ENCODE results near the gene RYR3. TPM values are rescaled to one million over a fixed set of nuclear protein-coding genes. Genes with fewer than 3 reads are reported as not detected.

Gene RYR3
- total RNA-seq, 6 experiments from 2014 or later, result not detected

DNA sequence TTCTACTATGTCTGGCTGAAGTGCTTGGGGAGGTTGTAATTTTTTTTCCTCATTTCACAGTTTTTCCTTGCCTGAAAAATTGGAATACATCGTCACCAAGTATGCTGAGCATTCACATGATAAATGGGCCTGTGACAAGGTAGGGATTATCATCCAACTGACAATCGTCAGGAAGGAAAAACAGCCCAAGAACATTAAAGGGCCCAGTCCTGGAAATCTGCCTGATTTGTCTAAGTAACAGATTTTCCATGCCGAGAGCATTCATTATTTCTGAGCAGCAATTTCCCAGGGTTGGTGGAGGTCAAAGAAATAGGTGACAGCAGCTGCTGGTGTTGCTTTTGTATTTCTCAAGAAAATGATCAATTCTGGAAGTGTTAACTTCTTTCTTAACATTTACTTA is 431.5 kb downstream of the RYR3 start:
- H3K36me3 Mint-ChIP-seq (ENCODE audit: low read depth), result no peaks in the 10 kb centered on the region
- no peak overlapping the region for H3K4me3 Mint-ChIP-seq
- no peak for DNase-seq
- peaks cover 17% of the 10 kb centered on the region for H3K4me1 Mint-ChIP-seq (ENCODE audit: low read depth)
- TF ChIP-seq, protein P1, sequence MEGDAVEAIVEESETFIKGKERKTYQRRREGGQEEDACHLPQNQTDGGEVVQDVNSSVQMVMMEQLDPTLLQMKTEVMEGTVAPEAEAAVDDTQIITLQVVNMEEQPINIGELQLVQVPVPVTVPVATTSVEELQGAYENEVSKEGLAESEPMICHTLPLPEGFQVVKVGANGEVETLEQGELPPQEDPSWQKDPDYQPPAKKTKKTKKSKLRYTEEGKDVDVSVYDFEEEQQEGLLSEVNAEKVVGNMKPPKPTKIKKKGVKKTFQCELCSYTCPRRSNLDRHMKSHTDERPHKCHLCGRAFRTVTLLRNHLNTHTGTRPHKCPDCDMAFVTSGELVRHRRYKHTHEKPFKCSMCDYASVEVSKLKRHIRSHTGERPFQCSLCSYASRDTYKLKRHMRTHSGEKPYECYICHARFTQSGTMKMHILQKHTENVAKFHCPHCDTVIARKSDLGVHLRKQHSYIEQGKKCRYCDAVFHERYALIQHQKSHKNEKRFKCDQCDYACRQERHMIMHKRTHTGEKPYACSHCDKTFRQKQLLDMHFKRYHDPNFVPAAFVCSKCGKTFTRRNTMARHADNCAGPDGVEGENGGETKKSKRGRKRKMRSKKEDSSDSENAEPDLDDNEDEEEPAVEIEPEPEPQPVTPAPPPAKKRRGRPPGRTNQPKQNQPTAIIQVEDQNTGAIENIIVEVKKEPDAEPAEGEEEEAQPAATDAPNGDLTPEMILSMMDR (IDR thresholded peaks at IDR 0.05), result no peak
- H3K9me3 Mint-ChIP-seq, result no peaks in the 10 kb centered on the region
- H3K27me3 Mint-ChIP-seq (ENCODE audit: insufficient read depth), result peaks cover 15% of the 10 kb centered on the region
- H3K27ac Mint-ChIP-seq, result no peak overlapping the region

DNA sequence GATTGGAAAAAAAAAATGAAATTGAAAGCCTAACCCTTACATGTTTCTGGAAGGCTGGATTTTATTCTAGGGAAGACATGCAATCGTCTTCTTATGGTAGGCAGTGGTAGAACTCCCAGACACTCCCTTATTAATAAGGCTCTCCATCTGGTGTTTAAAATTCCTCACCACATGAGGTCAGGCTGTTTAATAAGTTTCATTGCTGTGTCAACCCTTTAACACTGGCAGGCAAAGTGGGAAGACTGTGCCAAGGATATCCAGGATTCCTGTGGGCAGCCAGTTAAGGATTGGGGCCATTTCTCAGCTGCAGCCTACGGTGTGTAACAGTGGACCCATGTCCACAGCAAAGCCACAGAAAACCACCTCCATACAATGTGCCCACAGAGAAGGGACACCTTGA is 432.0 kb downstream of the RYR3 start:
- peak; percentile 50 for DNase-seq
- Mint-ChIP-seq H3K4me3 (no peak overlapping the region), H3K9me3 (no peaks in the 10 kb centered on the region), H3K27me3 (ENCODE audit: insufficient read depth) (peaks cover 15% of the 10 kb centered on the region), H3K36me3 (ENCODE audit: low read depth) (no peaks in the 10 kb centered on the region), H3K4me1 (ENCODE audit: low read depth) (peaks cover 14% of the 10 kb centered on the region), H3K27ac (no peak overlapping the region)
- TF ChIP-seq, protein P1 (IDR thresholded peaks at IDR 0.05), result no peak

DNA sequence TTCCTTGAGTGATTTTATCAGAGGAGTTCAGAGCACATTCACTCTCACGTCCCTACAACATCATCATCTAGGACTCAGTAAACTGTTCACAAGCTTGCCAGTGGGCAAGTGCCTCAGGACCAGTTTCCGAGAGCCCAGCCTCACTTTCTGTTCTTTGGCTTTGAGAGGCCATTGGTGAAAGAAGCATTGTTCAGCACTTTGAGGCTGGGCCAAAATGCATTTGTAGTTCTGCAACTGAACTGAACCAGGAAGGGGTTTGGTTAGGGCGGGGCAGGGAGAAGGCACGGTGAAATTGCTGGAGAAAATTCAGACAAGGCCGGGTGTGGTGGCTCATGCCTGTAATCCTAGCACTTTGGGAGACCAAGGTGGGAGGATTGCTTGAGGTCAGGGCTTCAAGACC is 435.4 kb downstream of the RYR3 start:
- Mint-ChIP-seq H3K4me1 (ENCODE audit: low read depth) (peaks cover 7% of the 10 kb centered on the region; the same call in 1 of the 2 replicates), H3K9me3 (no peaks in the 10 kb centered on the region), H3K27me3 (ENCODE audit: insufficient read depth) (peaks cover 27% of the 10 kb centered on the region), H3K27ac (no peak overlapping the region), H3K4me3 (no peak overlapping the region), H3K36me3 (ENCODE audit: low read depth) (no peaks in the 10 kb centered on the region)
- DNase-seq, result no peak
- TF ChIP-seq, protein P1 (IDR thresholded peaks at IDR 0.05), result no peak

DNA sequence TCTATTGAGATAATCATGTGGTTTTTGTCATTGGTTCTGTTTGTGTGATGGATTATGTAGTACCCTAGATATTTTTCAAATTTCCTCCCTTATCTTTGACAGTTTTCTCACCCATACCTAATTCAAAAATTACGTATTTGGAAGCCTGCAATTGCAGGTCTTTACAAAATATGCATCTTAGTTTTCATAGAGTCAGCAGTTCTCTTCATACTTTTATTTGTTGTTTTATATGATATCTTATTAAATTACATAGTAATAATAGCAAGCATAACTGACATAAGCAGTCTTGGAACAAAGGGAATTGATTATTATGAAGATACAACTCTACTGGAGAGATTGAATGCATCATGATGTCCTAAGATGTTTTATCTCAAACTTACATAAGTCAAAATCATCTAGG is 442.2 kb downstream of the RYR3 start:
- TF ChIP-seq, protein P1 (IDR thresholded peaks at IDR 0.05), result no peak
- peaks cover 57% of the 10 kb centered on the region for H3K27me3 Mint-ChIP-seq (ENCODE audit: insufficient read depth)
- no peak overlapping the region for H3K27ac Mint-ChIP-seq
- H3K36me3 Mint-ChIP-seq (ENCODE audit: low read depth), result no peaks in the 10 kb centered on the region
- peaks cover 5% of the 10 kb centered on the region; the same call in 1 of the 2 replicates for H3K4me1 Mint-ChIP-seq (ENCODE audit: low read depth)
- no peak overlapping the region for H3K4me3 Mint-ChIP-seq
- no peak for DNase-seq
- H3K9me3 Mint-ChIP-seq, result no peaks in the 10 kb centered on the region

DNA sequence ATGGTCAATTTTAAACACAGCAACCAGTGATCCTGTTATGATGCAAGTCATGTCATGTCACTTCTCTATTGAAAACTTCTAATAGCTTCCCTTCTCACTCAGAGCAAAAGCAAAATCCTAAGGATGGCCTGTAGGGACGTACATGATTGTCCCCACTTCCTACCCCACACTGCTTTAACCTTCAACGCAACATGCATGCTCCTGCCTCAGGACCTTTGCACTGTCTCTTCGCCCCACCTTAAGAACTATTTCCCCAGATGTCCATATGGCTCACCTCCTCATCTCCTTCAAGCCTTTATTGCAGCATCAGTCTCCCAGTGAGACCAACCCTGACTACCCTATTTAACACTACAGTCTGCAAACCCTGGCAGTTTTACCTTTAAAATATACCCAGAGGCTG is 443.5 kb downstream of the RYR3 start:
- Mint-ChIP-seq H3K4me1 (ENCODE audit: low read depth) (peaks cover 5% of the 10 kb centered on the region; the same call in 1 of the 2 replicates), H3K9me3 (no peaks in the 10 kb centered on the region), H3K36me3 (ENCODE audit: low read depth) (no peaks in the 10 kb centered on the region), H3K4me3 (no peak overlapping the region), H3K27ac (no peak overlapping the region), H3K27me3 (ENCODE audit: insufficient read depth) (peaks cover 49% of the 10 kb centered on the region)
- TF ChIP-seq, protein P1 (IDR thresholded peaks at IDR 0.05), result no peak
- no peak for DNase-seq

DNA sequence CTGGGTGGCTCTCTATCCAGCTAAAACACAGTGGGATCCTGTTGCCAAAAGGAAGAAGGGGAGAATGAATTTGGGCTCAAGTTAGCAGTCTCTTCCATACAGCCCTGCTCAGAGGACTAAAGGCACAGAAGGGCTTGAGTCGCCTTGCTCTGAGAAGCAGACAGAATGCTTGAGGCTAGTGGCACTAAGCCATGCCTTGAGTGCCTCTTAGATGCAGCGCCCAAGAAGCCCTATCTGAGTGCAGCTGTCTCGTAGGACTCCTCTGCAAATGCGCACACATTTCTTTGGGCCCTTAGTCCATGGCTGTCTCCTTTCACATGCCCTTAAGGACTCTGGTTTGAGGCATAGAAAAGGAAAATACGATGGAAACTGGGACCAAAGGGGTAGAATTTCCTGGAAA is 446.2 kb downstream of the RYR3 start:
- no peaks in the 10 kb centered on the region for H3K9me3 Mint-ChIP-seq
- peaks cover 5% of the 10 kb centered on the region; the same call in 1 of the 2 replicates for H3K4me1 Mint-ChIP-seq (ENCODE audit: low read depth)
- no peak overlapping the region for H3K4me3 Mint-ChIP-seq
- DNase-seq, result no peak
- peaks cover 57% of the 10 kb centered on the region for H3K27me3 Mint-ChIP-seq (ENCODE audit: insufficient read depth)
- no peaks in the 10 kb centered on the region for H3K36me3 Mint-ChIP-seq (ENCODE audit: low read depth)
- H3K27ac Mint-ChIP-seq, result no peak overlapping the region
- TF ChIP-seq, protein P1 (IDR thresholded peaks at IDR 0.05), result no peak
